HG03025 (cell line): Measurements from ENCODE around the gene ETS1.

ENCODE experiments used
- ATAC-seq: cut with Tn5 transposase; IDR thresholded peaks from one replicate; pipeline ENCODE4 v1.9.1; 2021; ENCODE audit warnings: mild to moderate bottlenecking, moderate library complexity; ENCODE audit not compliant: unreplicated experiment, low FRiP score

ETS1 gene

DNA sequence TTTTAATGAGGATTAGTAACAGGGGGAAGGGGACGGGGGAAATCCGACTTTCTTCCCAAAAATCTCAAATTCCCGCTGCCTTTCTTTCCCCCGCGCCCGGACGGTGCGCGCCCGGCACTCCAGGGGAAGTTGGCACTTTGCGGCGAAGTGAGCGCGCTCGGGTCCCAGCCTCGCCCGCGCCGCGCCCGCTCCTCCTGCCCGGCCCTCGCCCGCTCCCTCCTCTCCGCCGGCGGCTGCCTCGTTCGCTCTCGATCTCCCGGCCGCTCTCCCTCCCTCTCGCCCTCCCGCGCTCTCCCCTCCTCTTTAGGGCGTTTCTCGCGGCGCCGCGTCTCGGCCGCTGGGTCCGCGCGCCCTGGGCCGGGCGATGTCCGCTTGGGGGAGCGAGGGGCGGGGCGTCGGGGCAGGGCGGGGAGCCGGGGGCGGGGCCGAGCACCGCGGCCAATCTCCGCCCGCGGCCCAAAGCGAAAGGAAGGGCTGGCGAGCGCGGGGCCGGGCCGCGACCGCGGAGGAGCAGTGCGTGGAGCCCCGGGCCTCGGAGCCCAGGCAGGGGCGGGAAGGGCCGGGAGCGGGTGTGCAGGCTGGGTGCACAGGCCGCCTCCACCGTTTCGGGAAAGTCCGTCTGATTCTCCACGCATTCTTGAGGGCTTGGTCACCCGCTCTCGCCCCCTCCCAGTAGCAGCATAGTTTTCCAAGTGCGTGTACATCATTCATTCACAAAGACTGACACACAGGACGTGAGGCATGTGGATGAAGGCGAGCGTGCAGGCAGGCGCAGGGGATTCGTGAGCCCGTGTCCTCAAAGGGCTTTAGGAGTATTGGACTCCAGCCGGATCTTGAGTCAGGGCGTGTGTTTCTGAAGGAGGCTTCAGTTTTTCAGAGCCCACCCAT lies 65.1 kb downstream of the ETS1 start:
- ATAC-seq, result peak; percentile 81

DNA sequence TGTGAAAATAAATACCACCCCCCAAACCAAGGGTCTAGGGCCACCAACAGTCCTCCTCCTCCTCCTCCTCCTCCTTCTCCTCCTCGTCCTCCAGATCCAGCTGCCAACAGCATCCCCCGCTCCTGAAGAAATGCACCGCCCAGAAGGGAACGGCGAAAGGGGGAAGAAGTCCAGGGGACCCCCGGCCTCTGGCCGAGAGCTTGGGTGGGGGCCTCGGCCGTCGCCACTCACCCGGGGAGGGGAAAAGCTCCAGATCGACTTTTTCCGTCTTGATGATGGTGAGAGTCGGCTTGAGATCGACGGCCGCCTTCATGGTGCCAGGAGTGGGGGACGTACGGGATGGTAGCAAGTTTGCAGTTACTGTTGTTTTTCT lies 65.7 kb downstream of the ETS1 start:
- no peak for ATAC-seq

DNA sequence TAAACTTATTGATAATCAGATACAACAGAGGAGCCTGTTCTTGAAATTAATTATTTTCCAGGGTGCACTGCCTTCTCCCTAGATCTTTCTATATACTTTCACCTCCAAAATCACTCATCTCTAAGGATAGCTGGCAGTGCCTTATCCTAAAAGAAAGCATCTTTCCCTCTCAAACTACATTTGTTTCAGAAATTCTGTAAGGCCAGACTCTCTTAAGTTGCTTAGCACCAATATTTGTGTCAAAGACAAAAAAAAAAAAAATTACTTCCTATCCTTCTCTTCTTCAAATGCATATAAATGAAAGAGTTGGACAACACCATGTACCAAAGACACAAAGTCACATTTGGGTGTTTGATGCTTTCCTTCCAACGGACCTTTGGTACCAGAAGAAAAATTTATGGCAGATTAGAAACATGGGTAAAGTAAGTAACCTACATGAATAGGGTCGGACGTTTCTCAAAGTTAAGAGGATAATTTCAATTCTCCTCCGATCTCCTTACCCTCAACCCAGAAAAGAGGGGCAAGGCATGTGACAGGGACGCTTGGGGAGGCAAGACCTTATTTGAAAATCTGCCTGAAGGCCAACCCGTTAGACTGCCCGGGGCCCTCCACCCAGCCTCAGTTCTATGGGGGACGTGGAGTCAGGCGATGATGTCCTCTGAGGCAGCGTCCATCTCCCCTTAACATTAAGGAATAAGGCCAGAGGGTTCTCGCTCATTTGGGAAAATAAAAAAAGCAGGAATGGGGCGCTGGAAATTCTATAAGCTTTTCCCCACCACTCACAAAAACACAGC lies 66.3 kb downstream of the ETS1 start:
- ATAC-seq, result no peak

DNA sequence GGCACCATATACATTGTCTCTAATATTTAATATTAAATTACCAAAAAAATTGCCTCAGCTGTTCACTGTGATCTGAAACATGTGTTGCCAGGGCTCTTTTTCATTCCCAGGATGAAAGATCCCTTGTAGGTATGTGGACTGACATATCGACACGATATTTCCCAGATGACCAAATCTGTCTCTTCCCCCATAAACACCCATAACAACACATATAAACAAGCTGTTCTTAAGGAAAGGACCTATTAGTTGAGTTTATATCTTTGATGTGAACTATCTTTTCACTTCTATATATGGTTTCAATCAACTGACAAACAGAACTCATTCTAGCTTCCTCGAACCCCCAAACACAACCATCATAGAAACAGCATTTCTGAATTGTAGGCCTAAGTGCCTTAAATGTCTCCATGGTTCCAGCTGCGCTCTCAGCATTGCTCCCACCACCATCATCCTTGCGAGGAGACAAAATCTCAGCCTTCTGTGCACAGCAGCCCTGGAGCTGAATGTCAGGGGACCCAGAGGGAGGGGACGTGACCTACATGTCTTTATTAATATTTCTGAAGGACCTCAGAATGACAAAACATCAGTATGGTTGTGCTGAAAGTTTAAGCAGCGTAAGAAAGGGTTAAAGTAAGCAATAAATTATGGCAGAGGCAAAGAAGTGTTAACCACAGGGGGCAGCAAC lies 67.0 kb downstream of the ETS1 start:
- ATAC-seq, result no peak

DNA sequence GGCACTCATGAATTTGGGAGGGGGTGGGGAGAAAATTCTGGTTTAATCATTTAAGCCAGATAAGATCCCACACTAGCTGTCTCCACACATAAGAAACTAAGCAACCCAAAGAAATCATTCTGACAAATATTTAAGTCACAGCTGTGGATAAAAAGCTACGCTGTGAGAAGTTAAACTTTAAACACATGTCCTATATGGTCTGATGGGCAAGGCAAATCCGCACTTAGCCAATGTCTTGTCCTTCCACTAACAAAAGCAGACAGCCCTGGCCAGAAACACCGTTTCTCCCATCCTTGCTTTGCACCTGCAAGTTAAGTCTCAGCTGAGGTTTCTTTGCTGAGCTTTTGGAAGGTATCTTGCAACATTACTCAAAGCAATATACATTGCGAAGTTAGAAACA lies 68.0 kb downstream of the ETS1 start:
- ATAC-seq, result no peak

DNA sequence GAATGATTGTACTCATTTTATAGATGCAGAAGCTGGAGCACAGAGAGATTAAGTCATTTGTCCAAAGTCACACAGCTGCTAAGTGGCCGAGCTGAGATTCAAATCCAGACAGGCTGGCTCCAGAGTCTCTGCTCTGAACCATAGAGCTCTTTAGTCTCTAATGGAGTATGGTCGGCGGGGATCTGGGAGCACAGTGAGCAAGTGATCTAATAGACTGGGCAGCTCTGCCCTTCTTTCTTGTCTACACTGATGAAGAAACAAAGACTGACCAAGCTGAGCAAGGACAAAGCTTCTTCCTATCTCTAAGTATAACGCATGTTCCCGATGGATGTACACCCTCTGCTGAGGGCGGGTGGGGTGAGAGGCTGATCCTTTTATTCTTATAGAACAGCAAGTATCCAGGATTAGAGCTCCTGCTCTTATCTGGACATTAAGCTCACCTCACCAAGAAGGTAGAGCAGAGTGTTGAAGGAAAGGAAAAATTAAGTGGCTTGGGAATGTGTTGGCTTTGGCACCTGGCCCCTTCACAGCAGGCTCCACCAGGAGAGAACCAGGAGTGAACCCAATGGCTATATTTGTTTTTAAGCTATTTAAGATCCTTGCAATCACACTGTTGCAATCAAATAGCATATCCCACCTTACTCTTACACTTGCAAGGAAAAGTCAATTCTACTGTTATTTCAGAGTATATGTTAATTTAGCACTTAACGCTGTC lies 68.7 kb downstream of the ETS1 start:
- no peak for ATAC-seq

DNA sequence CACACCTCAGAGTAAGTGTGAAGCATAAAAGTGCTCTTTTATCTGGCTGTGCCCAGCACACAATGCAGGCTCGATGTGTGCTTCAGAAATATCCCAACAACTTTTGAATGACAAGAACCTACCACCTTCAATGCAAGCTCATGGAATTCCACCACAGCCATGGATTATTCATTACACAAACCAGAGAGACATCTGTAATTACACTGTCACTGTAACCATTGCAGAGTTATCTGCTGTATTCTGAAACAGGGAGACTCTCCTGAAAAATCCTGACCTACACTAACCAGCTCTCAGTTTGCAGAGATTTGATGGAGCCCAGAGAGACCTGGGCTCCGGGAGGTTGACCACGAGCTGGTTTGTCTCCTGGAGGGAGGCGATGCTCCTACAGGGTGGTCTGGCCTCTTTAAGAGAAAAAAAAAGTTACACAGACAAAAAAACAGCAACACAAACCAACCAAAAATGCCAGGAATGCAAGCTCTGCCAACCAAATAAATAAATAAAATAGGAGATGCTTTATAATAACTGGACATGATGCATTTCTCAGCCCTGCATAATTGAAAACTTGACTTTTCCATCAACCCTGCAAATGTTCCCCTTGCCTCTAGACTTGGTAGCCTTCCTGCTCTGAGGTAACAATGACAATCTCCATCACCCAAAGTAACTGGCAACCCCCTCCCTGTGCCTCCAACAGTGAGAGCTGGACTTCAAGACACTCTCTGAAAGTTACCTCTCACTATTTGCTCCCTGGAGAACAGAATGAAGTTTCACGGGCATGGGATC lies 69.7 kb downstream of the ETS1 start:
- ATAC-seq, result no peak

DNA sequence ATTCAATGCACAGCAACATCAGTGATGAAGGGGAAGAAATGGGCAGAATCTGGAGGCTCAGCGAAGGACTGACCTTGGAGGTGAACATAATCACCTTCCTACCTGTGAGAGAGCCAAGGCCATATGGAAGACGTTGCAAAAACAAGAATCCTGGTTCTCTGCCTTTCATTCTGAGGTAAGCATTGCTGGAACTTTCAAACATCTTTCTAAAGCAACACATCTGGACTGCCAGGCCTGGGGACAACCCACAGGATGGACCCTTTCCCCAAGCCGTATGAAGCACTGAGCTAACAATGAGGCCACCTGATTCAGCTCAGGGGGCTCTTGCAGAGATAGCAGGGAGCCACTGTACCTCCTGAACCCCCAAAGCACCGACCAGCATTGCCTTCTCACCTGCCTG lies 70.5 kb downstream of the ETS1 start:
- ATAC-seq, result no peak

DNA sequence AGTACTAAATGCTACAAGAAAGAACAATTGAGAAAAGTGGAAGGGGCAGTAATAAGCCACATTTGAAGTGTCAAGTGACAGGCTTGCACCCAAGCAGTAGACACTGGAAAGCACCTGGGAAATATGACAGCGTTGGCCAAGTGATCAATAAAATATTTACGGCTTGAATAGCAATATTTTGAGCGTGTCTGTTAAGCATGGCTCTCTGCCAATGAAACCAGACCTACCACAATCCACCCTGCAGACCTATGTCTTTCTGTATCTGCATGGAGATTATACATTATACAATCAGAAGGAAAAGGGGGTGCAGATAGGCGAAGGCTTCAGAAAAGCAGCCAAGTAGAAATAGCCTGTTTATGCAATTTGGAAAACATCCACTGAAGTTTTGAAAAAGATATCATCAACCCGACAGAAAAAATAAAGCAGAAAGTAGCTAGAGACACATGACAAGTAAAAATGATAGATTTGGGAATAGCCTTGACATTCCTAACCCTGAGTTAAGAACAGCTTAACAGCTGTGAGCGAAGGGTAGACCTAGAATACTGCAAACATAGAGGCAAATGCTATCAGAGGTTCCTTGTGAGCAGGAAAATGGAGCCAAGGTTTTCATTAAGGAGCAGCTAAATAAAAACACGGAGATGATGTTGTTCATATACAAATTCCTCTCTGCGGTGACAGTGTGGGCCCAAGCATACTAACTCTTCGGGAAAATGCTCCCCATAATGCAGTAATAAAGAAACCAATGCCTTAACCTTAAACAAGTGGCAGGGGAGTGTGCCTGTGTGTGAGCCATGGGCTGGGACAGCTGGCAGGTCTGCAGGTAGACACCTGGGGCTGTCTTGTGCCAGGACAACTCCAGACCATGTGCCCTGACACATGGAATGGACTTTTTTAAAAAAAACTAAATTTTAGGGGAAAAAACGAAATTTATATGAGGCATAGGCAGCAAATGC lies 71.3 kb downstream of the ETS1 start:
- no peak for ATAC-seq

DNA sequence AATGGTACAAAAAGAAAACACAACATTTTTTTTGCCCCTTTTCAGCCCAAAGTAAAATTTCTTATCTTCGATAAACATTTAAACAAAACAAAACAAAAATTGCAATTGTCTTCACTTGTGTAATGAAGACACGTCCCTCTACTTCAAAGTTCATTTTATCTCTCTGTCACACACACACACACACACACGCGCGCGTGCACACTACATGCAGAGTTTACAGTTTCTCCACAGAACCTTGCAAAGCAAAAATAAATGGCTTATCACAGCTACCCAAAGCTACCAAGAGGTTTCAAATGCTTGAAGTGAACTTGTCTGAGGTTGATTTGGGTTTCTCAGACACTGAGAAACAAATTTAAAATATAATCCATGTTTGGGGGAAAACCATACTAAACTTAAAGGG lies 72.3 kb downstream of the ETS1 start:
- no peak for ATAC-seq

DNA sequence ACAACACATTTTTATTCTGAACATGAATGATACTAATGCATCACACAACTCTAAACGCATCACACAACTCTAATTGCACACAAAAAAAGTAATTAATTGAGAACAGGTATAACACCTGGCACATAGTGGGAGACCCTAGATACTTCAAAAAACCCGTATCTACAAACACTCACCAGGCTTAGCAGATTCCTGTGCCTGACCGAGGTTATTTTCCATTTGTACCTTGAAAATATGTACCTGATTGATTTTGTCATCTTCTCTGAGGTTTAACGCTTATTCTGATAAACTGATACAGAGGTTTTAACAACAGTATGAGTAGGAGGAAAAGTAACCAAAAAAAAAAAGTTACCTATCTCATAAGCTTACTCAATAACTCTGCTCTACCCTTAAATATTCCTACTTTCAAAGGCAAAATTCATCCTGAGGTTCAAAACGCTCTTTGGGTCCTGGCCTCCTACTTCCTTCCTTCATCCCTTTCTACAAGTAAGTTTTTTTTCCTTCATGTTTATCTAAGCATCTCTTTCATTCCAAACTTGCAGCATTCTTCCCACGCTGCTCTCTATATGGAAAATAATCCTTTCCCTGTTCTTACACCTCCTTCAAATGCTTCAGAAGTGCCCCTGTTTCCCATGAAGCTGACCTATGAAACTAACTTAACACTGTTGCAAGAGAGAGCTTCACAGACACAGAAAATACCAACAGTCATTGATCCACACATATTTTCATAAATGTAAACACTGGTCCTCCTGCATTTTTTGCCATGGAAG lies 73.3 kb downstream of the ETS1 start:
- ATAC-seq, result no peak

DNA sequence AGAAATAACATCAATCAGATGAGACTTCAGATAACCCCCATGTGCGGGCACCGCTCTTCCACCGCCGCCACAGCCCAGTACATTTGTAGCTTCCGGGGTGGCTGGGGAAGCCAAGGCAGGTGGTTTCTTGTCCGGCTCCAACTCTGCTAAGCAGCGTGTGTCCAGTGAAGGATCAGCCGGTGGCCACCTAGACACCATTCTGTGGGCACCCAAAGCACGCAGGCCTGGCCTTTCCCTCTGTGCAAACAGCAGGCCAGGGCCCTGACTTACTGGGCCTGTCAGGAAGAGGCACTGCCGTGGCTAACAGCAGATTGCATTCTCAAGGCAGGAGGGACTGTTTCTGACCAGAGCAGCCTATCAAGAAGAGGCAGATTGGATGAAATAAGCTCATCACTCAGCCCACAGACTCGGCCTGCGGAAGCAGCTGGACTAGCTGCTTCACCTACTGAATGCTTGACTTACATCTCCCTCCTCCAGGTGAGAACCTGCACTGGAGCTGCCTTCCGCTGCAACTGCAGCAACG lies 74.8 kb downstream of the ETS1 start:
- ATAC-seq, result no peak

DNA sequence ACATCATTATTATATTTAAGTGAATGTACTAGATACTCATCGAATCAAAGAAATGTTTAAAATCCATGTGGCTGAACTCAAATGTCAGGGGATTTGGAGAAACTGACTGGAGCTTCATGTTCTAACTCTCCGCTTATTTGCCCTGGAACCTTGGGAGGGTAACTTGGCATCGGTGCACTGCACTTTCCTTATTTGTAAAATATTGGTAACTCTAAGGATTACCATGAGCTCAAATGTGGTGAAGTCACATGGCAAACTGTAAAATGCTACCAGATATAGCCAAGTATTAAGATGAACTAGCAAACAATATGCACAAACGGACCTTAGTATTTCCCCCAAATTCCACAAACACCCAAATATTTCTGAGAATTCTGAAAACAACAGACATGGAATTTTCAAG lies 75.6 kb downstream of the ETS1 start:
- ATAC-seq, result no peak

DNA sequence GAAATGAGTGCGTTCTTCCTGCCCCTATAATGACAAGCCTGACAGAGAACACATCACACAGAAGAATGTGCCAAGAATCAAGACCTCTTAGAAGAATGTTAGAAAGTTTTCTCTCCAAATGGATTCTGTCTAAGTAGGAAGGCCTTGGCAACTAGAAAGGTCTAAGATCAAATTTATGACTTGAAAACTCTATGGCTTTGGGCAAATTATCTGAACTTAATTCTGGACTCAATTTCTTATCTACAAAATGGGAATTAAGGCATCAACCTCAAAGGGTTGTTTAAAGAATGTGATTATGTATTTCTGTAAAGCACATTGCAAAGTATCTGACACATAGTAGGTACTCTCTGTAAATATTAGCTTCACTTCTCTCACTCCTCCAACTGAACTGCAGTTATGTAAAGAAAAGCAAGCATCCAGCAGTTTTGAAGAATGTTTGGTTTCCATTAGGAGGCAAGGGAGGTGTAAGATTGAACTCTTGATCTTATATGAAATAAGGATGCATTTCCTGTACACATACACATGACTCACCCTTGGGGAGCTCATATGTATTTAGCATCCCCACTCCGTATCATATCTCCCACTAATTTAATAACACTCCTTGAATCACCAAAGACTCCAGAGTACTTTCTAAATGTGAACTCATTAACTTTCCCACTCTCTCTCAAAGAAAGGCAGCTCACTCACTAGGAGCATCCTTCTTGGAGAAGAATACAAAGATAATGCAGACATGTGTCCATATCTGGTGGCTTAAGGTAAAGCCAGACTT lies 77.6 kb downstream of the ETS1 start:
- no peak for ATAC-seq

DNA sequence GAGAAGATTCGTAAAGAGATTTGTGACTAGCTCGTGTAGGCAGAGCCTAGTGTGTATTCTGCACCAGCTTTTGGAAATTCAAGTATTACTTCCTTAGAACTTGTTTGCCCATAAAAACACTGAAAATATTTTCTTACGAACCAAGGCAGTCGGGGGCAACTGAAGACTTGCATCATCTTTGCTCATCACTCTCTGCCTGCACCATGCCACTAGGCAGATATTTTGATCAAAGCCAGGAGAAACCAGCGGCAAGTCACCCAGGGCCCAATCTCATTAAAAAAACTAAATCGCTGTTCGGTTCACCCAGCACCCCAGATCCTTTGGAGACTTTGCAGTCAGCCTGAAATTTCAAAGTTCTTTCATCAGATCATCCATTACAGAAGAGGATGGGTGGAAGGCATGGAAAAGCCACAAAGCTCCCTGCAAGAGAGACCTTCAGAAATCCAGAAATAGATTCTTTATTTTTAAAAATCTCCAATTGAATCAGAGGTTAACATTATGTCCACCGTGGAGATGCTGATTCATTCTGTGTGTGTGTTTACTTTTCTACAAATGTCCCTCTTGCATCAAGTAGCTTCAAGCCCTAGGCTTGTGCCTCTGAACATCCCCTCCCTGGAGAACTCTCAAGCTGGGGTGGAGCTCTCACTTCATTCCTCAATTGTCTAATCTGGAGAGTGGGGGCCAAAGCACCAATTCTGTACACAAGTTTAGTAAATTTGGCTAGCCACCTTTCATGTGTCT lies 78.4 kb downstream of the ETS1 start:
- no peak for ATAC-seq

DNA sequence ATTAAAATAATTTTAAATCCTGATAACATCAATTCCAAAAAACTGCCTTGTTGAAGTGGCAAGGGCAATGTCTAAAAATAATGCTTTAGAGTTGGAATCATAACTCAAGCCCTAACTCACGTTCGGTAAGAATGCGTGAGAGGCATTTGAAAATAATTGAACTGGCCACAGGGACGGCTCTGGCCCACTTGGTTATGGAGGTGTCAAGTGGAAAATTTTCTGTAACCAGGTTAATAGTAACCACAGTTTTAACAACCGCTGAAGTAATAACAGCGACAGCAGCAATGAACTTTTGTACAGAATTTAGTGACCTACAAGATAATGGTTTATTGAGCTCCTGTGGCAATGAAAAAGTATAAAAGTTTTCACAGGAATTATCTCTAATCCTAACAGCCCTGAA lies 79.4 kb downstream of the ETS1 start:
- ATAC-seq, result no peak
